ENCODE data around the gene RSPO1. TPM values are rescaled to one million over a fixed set of nuclear protein-coding genes. Genes with fewer than 3 reads are reported as not detected.

The RSPO1 gene
- total RNA-seq, 1 experiment from 2014 or later = not detected

- H3K4me3 ChIP-seq = no peak overlapping the region
- no peak for DNase-seq
These were observed 20.6 kb upstream of the RSPO1 start for GRCh38 chr1:37655274-37655673.

GRCh38 chr1:37653906-37654305, 19.2 kb upstream of the RSPO1 start:
- intact Hi-C loops (cut with micrococcal nuclease; ENCODE audit: unreplicated experiment) = no loop called here
- TF ChIP-seq CTCF (conservative IDR thresholded peaks at IDR 0.05) = no peak
- no peak for TF ChIP-seq EZH2 (IDR thresholded peaks at IDR 0.05; ENCODE audit: low read depth)
- Histone ChIP-seq H3K27me3 (ENCODE audit: insufficient read depth, low read depth) (peaks cover 26% of the 10 kb centered on the region), H3K27ac (no peak overlapping the region), H3F3A (ENCODE audit: insufficient read depth, low read depth) (no peaks in the 10 kb centered on the region), H3K79me2 (ENCODE audit: low read depth) (no peaks in the 10 kb centered on the region), H3K9me3 (ENCODE audit: insufficient read depth, low read depth) (no peaks in the 10 kb centered on the region), H3K36me3 (ENCODE audit: low read depth) (no peaks in the 10 kb centered on the region), H2AFZ (no peak overlapping the region), H3K9me2 (ENCODE audit: insufficient read depth) (no peaks in the 10 kb centered on the region), H3K4me1 (replicated peaks; ENCODE audit: insufficient read depth) (no peaks in the 10 kb centered on the region), H3K4me2 (no peak overlapping the region), H4K20me1 (ENCODE audit: insufficient read depth) (no peaks in the 10 kb centered on the region), H3K4me3 (no peak overlapping the region)
- ChIA-PET CTCF (no interaction called here), POLR2A (ENCODE audit: unreplicated experiment) (interaction anchor here (0.6 kb wide), 1 partner anchor 1155 kb away, joined by 5 read pairs; no protein-coding TSS in a partner anchor)
- DNase-seq = no peak
- BruUV-seq (replicated peaks) = no TSS peak

More at GRCh38 chr1:37655274-37655673, 20.6 kb upstream of the RSPO1 start:
- BruUV-seq (replicated peaks) = no TSS peak
- Histone ChIP-seq H3K4me1 (replicated peaks; ENCODE audit: insufficient read depth) (no peaks in the 10 kb centered on the region), H3K9me2 (ENCODE audit: insufficient read depth) (no peaks in the 10 kb centered on the region), H3K79me2 (ENCODE audit: low read depth) (no peaks in the 10 kb centered on the region), H3F3A (ENCODE audit: insufficient read depth, low read depth) (no peaks in the 10 kb centered on the region; the same call in 1 of the 2 replicates), H4K20me1 (ENCODE audit: insufficient read depth) (no peaks in the 10 kb centered on the region), H3K27me3 (ENCODE audit: insufficient read depth, low read depth) (peaks cover 33% of the 10 kb centered on the region), H3K27ac (no peak overlapping the region), H3K36me3 (ENCODE audit: low read depth) (no peaks in the 10 kb centered on the region), H3K4me2 (no peak overlapping the region), H2AFZ (no peak overlapping the region), H3K9me3 (ENCODE audit: insufficient read depth, low read depth) (no peaks in the 10 kb centered on the region)
- TF ChIP-seq CTCF (conservative IDR thresholded peaks at IDR 0.05) (no peak), EZH2 (IDR thresholded peaks at IDR 0.05; ENCODE audit: low read depth) (no peak)
- ChIA-PET POLR2A (ENCODE audit: unreplicated experiment) (interaction anchor here (0.6 kb wide), 2 partner anchors 110 to 608 kb away, joined by 5 to 10 read pairs; no protein-coding TSS in a partner anchor), CTCF (interaction anchor here (0.5 kb wide), 1 partner anchor 52 kb away, joined by 3 read pairs; no protein-coding TSS in a partner anchor)
- intact Hi-C loops (cut with micrococcal nuclease; ENCODE audit: unreplicated experiment) = no loop called here

- BruUV-seq (replicated peaks) = no TSS peak
- TF ChIP-seq CTCF (conservative IDR thresholded peaks at IDR 0.05) (no peak), EZH2 (IDR thresholded peaks at IDR 0.05; ENCODE audit: low read depth) (no peak)
- ChIA-PET POLR2A (ENCODE audit: unreplicated experiment) (interaction anchor here (0.6 kb wide), 1 partner anchor 28 kb away, joined by 35 read pairs; no protein-coding TSS in a partner anchor), CTCF (no interaction called here)
- Histone ChIP-seq H3K79me2 (ENCODE audit: low read depth) (no peaks in the 10 kb centered on the region), H4K20me1 (ENCODE audit: insufficient read depth) (no peaks in the 10 kb centered on the region), H3F3A (ENCODE audit: insufficient read depth, low read depth) (no peaks in the 10 kb centered on the region), H3K27me3 (ENCODE audit: insufficient read depth, low read depth) (peaks cover 23% of the 10 kb centered on the region), H3K36me3 (ENCODE audit: low read depth) (no peaks in the 10 kb centered on the region), H3K4me3 (no peak overlapping the region), H3K4me1 (replicated peaks; ENCODE audit: insufficient read depth) (no peaks in the 10 kb centered on the region), H3K9me2 (ENCODE audit: insufficient read depth) (no peaks in the 10 kb centered on the region), H3K9me3 (ENCODE audit: insufficient read depth, low read depth) (no peaks in the 10 kb centered on the region), H3K4me2 (no peak overlapping the region), H2AFZ (no peak overlapping the region), H3K27ac (no peak overlapping the region)
- intact Hi-C loops (cut with micrococcal nuclease; ENCODE audit: unreplicated experiment) = no loop called here
- DNase-seq = no peak
These were observed 18.3 kb upstream of the RSPO1 start for GRCh38 chr1:37652976-37653375.

Measured in PC-9 (cell line).